Erythroblast (primary cell): ENCODE results near the gene CDR2L.

Experiments
- DNase-seq, 2 experiments: peaks; one replicate each; lab custom pipeline; 2025; lab: John Stamatoyannopoulos, UW
- GATA1 ChIP-seq: IDR thresholded peaks from 2 replicates; pipeline ENCODE4 v1.6.1; 2011; ENCODE audit warnings: low read depth, mild to moderate bottlenecking, control low read depth, low read length, moderate library complexity
- POLR2A ChIP-seq: IDR thresholded peaks from 2 replicates; pipeline ENCODE4 v1.6.1; 2011; ENCODE audit warnings: mild to moderate bottlenecking, low read length

CDR2L gene

GRCh38 chr17:74987418-74987908 is at the start of gene CDR2L:
CDR2L (plus strand) TSS chr17:74987632; CDS start chr17:74988044, 412 bp downstream.
- no peak for TF ChIP-seq GATA1
- peak; percentile 35 for TF ChIP-seq POLR2A
- peak; percentile 90 to 95 for DNase-seq

- TF ChIP-seq GATA1 (no peak), POLR2A (no peak)
- no peak for DNase-seq
Measured at GRCh38 chr17:74938194-74938950, 49.1 kb upstream of the CDR2L start.

GRCh38 chr17:74939534-74939933 is 47.9 kb upstream of the CDR2L start:
- DNase-seq = no peak
- TF ChIP-seq GATA1 (no peak), POLR2A (no peak)

DNA sequence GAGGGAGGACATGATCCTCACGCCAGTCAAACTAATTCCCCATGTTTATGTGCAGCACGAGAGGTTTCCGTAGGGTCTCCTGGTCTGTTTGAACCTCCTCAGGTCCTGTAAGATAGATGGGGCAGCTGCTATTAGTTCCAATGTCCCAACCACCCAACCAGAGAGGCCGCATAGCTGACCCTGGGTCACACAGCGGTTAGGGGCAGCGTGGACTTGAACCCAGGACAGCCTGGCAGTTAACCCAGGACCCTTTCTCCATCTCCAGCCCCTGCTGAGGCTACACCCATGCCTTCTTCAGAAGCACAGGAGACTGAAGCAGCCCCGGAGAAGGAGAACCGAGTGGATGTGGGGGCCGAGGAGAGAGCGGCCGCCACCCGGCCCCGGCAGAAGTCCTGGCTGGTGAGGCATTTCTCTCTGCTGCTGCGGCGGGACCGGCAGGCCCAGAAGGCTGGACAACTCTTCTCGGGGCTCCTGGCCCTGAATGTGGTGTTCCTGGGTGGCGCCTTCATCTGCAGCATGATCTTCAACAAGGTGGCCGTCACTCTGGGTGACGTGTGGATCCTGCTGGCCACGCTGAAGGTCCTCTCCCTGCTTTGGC is 46.2 kb upstream of the CDR2L start:
- TF ChIP-seq GATA1 (no peak), POLR2A (no peak)

GRCh38 chr17:74943808-74944522 is 43.5 kb upstream of the CDR2L start:
- TF ChIP-seq POLR2A (no peak), GATA1 (no peak)
- DNase-seq = no peak

More for the DNA sequence above, 46.2 kb upstream of the CDR2L start:
- DNase-seq = no peak

- TF ChIP-seq GATA1 = no peak
- TF ChIP-seq POLR2A = no peak
- DNase-seq = no peak
Measured at GRCh38 chr17:74945543-74945942, 41.9 kb upstream of the CDR2L start.

DNA sequence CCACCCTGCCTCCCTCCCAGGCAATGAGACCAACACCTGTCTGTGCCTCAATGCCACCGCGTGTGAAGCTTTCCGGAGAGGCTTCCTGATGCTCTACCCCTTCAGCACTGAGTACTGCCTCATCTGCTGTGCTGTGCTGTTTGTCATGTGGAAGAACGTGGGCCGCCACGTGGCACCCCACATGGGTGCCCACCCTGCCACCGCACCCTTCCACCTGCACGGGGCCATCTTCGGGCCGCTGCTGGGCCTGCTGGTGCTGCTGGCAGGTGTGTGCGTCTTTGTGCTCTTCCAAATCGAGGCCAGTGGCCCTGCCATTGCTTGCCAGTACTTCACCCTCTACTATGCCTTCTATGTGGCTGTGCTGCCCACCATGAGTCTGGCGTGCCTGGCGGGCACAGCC is 40.8 kb upstream of the CDR2L start:
- no peak for TF ChIP-seq GATA1
- no peak for TF ChIP-seq POLR2A
- no peak for DNase-seq

DNA sequence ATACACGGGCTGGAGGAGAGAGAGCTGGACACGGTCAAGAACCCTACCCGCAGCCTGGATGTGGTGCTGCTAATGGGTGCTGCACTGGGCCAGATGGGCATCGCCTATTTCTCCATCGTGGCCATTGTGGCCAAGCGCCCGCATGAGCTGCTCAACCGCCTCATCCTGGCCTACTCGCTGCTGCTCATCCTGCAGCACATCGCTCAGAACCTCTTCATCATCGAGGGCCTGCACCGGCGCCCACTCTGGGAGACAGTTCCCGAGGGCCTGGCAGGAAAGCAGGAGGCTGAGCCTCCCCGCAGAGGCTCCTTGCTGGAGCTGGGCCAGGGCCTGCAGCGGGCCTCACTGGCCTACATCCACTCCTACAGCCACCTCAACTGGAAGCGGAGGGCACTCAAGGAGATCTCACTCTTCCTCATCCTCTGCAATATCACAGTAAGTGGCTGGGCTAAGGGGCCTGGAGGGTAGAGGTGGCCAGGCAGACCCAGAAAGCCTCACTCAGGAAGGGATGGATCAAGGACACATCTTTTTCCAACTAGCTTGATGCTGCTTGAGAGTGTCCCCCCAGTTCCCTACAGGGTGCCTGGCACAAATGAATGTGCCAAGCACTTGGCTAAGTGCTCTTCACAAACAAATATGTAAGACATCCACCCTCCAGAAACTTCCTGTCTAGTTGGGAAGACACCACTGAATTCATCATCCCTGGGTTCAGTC is 40.2 kb upstream of the CDR2L start:
- TF ChIP-seq GATA1 (no peak), POLR2A (no peak)
- DNase-seq = no peak

GRCh38 chr17:74949455-74950115 is 37.8 kb upstream of the CDR2L start:
- no peak for DNase-seq
- no peak for TF ChIP-seq POLR2A
- no peak for TF ChIP-seq GATA1

DNA sequence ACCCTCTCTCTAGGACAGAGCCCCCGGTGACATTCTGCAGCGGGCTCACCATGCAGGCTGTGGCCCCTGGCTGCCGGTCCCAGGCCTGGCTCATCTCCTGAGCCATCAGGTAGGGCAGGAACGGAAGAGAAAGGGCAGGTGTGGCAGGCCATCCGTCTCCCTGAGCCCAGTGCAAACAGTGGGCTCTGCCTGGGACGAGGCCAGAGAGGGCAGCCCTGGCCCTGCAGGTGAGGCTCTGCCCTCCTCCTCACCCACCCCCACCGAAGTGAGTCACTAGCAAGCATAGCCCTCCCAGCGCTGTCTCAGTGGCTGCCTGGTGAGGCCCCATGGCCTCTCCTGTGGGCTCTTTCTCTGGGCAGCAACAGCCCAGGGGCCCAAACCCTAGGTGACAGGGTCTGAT is 37.2 kb upstream of the CDR2L start:
- TF ChIP-seq GATA1 = no peak
- no peak for TF ChIP-seq POLR2A
- DNase-seq = no peak

DNA sequence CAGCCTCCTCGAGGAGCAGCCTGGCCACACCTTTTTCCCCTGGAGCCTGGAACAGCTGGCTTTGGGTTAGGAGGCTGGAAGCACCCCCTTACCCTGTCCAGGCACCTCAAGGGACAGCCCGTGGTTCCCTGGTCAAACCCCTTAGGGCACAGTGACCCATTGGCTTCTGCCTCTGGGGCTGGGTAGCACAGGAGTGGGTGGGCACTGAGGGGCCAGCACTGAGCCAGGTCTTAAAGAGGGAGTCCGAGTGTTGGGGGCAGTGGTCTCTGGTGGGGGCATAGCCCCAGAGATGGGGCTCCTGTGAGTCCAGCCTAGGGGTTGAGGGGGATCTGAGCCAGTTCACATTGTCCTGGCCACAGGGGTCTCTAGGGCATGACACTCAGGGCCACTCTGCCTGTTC is 36.4 kb upstream of the CDR2L start:
- no peak for DNase-seq
- no peak for TF ChIP-seq GATA1
- TF ChIP-seq POLR2A = no peak

DNA sequence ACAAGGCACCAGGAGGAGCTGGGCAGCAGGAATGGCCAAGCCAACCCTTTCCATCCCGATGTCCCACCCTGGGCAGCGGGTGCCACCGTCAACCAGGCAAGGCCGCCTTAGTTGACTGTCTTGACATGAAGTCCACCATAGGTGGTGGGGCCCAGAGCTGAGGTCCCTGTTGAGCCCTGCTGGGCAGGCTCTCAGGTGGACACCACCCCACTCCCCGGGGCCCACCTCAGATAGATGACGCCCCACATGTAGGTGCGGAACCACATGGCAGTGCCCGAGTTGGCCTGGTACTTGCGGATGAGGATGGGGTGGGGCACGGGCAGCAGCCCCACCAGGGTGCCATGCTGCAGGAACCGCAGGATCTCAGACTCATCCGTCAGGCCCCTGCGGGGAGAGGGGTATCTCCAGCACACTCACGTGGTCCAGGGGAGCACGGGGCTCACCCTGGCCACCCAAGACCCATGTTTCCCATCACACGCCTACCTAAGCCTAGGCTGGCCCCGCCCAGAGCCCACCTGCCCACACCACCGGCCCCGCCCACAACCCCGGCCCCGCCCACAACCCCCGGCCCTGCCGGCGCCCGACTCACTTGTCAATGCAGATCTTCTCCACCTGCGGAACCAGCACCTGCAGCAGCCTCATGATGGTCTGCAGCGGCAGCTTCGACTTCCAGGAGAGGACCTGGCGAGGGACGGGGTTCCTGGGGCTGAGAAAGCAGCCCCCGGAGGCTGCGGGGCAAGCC is 35.6 kb upstream of the CDR2L start:
- TF ChIP-seq POLR2A (no peak), GATA1 (no peak)
- no peak for DNase-seq
